GM19043 (cell line): ENCODE measurements around the gene RNF213.
"Not testable (repeated sequence)": the region's sequence is repeated elsewhere in the genome, so short reads cannot be mapped to it uniquely, and the experiment has no call there.

ENCODE experiments used
- ATAC-seq: cut with Tn5 transposase; IDR thresholded peaks from one replicate; pipeline ENCODE4 v1.9.1; 2021; ENCODE audit warnings: low read depth; ENCODE audit not compliant: unreplicated experiment

The RNF213 gene

GRCh38 chr17:80248894-80249710 is 11.6 kb upstream of the RNF213 start:
- no peak for ATAC-seq

- no peak for ATAC-seq
Observed at GRCh38 chr17:80251966-80252365, 8.7 kb upstream of the RNF213 start.

- no peak for ATAC-seq
Observed at GRCh38 chr17:80252871-80253270, 7.8 kb upstream of the RNF213 start.

GRCh38 chr17:80253631-80254395 is 6.8 kb upstream of the RNF213 start:
- ATAC-seq, result no peak

- peak; percentile 54 for ATAC-seq
Observed at GRCh38 chr17:80254396-80255251, 6.0 kb upstream of the RNF213 start.

- ATAC-seq, result no peak
Observed at GRCh38 chr17:80256034-80256350, 4.7 kb upstream of the RNF213 start.

GRCh38 chr17:80257716-80258213 is 2.9 kb upstream of the RNF213 start:
- ATAC-seq, result no peak

- not testable (repeated sequence) for ATAC-seq
Observed at GRCh38 chr17:80258296-80258695, 2.4 kb upstream of the RNF213 start.

- ATAC-seq, result no peak
Observed at GRCh38 chr17:80259457-80260068, 1.1 kb upstream of the RNF213 start.

- ATAC-seq, result no peak
Observed at GRCh38 chr17:80260069-80260535, 550 bp upstream of the RNF213 start.

- no peak for ATAC-seq
Observed at GRCh38 chr17:80261159-80261894, 675 bp downstream of the RNF213 start.

GRCh38 chr17:80261895-80262279 is 1.2 kb downstream of the RNF213 start:
- no peak for ATAC-seq

GRCh38 chr17:80262291-80262690 is 1.6 kb downstream of the RNF213 start:
- ATAC-seq, result no peak

- ATAC-seq, result no peak
Observed at GRCh38 chr17:80262775-80263244, 2.2 kb downstream of the RNF213 start.

GRCh38 chr17:80263253-80264204 is 2.9 kb downstream of the RNF213 start:
- no peak for ATAC-seq

- ATAC-seq, result no peak
Observed at GRCh38 chr17:80264205-80265075, 3.8 kb downstream of the RNF213 start.

- ATAC-seq, result no peak
Observed at GRCh38 chr17:80265205-80266068, 4.8 kb downstream of the RNF213 start.
